HepG2 (cell line): Measurements from ENCODE around the gene PRKAG1. TPM values are rescaled to one million over a fixed set of nuclear protein-coding genes. Genes with fewer than 3 reads are reported as not detected.
A peak's percentile ranks its signal among the peaks of the same experiment; 100 is the strongest.

Experiments used
- ATF1 ChIP-seq: IDR thresholded peaks from 2 replicates; pipeline ENCODE4 v1.6.1; 2016; ENCODE audit warnings: mild to moderate bottlenecking, control low read depth
- KLF9 ChIP-seq: IDR thresholded peaks from 2 replicates; pipeline ENCODE4 v1.6.1; 2016; ENCODE audit warnings: low read depth
- MYNN ChIP-seq: sonication (generic); formaldehyde crosslinking; IDR thresholded peaks from 2 replicates; pipeline ENCODE4 v1.4.0; 2020; ENCODE audit warnings: mild to moderate bottlenecking, low read depth, missing genetic modification reagents
- NFIB ChIP-seq: sonication (generic); formaldehyde crosslinking; IDR thresholded peaks from 2 replicates; pipeline ENCODE4 v1.9.0; 2021; ENCODE audit warnings: missing genetic modification reagents, mild to moderate bottlenecking, borderline replicate concordance
- RBAK ChIP-seq: sonication (generic); formaldehyde crosslinking; IDR thresholded peaks from 2 replicates; pipeline ENCODE4 v1.5.1; 2020; ENCODE audit warnings: mild to moderate bottlenecking, missing genetic modification reagents
- SRY ChIP-seq: sonication (generic); formaldehyde crosslinking; IDR thresholded peaks from 2 replicates; pipeline ENCODE4 v1.8.0; 2022; ENCODE audit warnings: mild to moderate bottlenecking, missing genetic modification reagents
- XBP1 ChIP-seq: sonication (generic); formaldehyde crosslinking; IDR thresholded peaks from 2 replicates; pipeline ENCODE4 v1.5.0; 2020; ENCODE audit warnings: missing genetic modification reagents
- ZFP41 ChIP-seq: sonication (generic); formaldehyde crosslinking; IDR thresholded peaks from 2 replicates; pipeline ENCODE4 v1.4.0; 2020; ENCODE audit warnings: mild to moderate bottlenecking, missing genetic modification reagents, borderline replicate concordance
- ZMYM3 ChIP-seq: sonication (generic); formaldehyde crosslinking; IDR thresholded peaks from 2 replicates; pipeline ENCODE4 v1.5.1; 2020; ENCODE audit warnings: mild to moderate bottlenecking, missing genetic modification reagents
- polyA plus RNA-seq, 8 experiments: library from polyadenylated mRNA; depleted of rRNA in 3 of 8; stranded (reverse) in 7 of 8; unstranded in 1 of 8; fragments of >200 nt; fragmentation: Illumina TruSeq in 4 of 8; extraction: Trizol in 4 of 8; gene quantifications; 2 replicates each; pipeline versions ENCODE4 v1.2.1 to v1.2.3, GENCODE V29; 2011 to 2016; ENCODE audit warnings: low read depth in 4 of 8, missing spikeins in 1 of 8, mixed read lengths in 1 of 8; ENCODE audit not compliant: insufficient read depth in 1 of 8
- total RNA-seq, 5 experiments: library from RNA; depleted of rRNA; stranded (reverse); fragments of >200 nt; fragmentation: Illumina TruSeq; extraction: Trizol; gene quantifications; 2 replicates each; pipeline ENCODE4 v1.2.3, GENCODE V29; 2016; ENCODE audit warnings: low read depth in 1 of 5
- TF ChIP-seq, protein P1 (sequence below): sonication (generic); formaldehyde crosslinking; IDR thresholded peaks from 2 replicates; pipeline ENCODE4 v1.4.0; 2020; ENCODE audit warnings: mild to moderate bottlenecking, low read depth, missing genetic modification reagents
- TF ChIP-seq, protein P2 (sequence below): sonication (generic); formaldehyde crosslinking; IDR thresholded peaks from 2 replicates; pipeline ENCODE4 v1.4.0; 2020; ENCODE audit warnings: missing genetic modification reagents
- TF ChIP-seq, protein P3 (sequence below): sonication (generic); formaldehyde crosslinking; IDR thresholded peaks from 2 replicates; pipeline ENCODE4 v1.4.0; 2020; ENCODE audit warnings: mild to moderate bottlenecking, missing genetic modification reagents
- TF ChIP-seq, protein P4 (sequence below): sonication (generic); formaldehyde crosslinking; IDR thresholded peaks from 2 replicates; pipeline ENCODE4 v1.4.0; 2020; ENCODE audit warnings: missing genetic modification reagents
- TF ChIP-seq, protein P5 (sequence below): sonication (generic); formaldehyde crosslinking; IDR thresholded peaks from 2 replicates; pipeline ENCODE4 v1.8.0; 2022; ENCODE audit warnings: mild to moderate bottlenecking, missing genetic modification reagents; ENCODE audit not compliant: insufficient replicate concordance
- TF ChIP-seq, protein P6 (sequence below): sonication (generic); formaldehyde crosslinking; conservative IDR thresholded peaks from 2 replicates; pipeline ENCODE4 v1.8.1; 2023; ENCODE audit warnings: missing genetic modification reagents
- TF ChIP-seq, protein P7 (sequence below): sonication (generic); formaldehyde crosslinking; IDR thresholded peaks from 2 replicates; pipeline ENCODE4 v1.5.0; 2020; ENCODE audit warnings: mild to moderate bottlenecking, missing genetic modification reagents

PRKAG1 gene
- total and polyA plus RNA-seq, 2 of the 13 experiments (the other 11 are each of a cell fraction or from before 2014, with no cell fraction given), result 26.1 to 32.8 TPM

DNA sequence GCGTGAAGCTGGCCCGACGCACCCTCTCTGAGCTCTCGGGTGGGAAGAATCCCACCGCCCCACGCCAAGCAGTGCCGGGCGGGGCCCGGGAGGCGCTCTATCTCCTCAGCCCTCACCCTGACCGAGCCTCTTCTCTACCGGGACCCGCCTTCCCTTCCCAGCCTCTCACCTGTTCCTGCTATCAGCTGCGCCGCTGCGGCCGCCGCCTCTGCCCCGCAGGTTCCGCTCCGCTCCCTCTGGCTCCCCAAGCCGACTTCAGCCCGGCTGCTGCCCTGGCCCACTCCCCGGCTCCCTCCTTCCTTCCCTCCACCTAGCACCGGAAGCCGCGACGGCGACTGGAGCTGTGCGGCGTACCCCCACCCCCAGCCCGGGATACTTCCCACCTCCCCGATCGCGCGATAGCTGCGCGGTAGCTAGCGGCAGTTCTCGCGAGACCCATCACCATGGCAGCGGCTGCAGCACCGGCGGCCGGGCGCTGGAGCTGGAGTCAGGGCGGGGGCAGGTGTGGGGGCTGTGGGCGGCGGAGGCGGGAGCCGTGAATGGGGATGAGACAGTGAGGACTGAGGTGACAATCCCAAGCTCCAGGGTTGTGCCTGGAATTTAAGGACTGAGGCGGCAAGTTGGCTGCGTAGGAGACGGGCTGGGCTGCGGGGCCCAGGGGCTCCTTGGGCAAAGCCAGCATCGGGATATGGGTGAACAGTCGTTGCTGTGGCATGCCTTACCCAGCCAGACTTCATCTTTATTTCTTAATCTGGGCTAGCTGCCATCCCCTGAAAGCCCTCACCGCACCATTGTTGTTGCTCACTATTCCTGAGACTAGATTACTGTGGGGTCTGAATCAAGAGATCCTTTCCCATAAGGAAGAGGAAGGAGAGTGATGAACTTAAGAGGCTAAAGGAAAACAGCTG is 61.2 kb downstream of the PRKAG1 start, which contains the start of gene ARF3 (continued):
- TF ChIP-seq MYNN (CRISPR knock-in tag) (no peak), XBP1 (CRISPR knock-in tag) (no peak), ATF1 (no peak), NFIB (CRISPR knock-in tag) (no peak), ZMYM3 (no peak), ZFP41 (no peak), RBAK (no peak), KLF9 (CRISPR knock-in tag) (no peak), SRY (CRISPR knock-in tag) (0 out of 2 replicates have a peak, but pooled peaks have one; percentile 41)
- TF ChIP-seq, protein P1, sequence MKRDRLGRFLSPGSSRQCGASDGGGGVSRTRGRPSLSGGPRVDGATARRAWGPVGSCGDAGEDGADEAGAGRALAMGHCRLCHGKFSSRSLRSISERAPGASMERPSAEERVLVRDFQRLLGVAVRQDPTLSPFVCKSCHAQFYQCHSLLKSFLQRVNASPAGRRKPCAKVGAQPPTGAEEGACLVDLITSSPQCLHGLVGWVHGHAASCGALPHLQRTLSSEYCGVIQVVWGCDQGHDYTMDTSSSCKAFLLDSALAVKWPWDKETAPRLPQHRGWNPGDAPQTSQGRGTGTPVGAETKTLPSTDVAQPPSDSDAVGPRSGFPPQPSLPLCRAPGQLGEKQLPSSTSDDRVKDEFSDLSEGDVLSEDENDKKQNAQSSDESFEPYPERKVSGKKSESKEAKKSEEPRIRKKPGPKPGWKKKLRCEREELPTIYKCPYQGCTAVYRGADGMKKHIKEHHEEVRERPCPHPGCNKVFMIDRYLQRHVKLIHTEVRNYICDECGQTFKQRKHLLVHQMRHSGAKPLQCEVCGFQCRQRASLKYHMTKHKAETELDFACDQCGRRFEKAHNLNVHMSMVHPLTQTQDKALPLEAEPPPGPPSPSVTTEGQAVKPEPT (CRISPR knock-in tag), result peak; percentile 66; the same call in 1 of the 2 replicates
- TF ChIP-seq, protein P2, sequence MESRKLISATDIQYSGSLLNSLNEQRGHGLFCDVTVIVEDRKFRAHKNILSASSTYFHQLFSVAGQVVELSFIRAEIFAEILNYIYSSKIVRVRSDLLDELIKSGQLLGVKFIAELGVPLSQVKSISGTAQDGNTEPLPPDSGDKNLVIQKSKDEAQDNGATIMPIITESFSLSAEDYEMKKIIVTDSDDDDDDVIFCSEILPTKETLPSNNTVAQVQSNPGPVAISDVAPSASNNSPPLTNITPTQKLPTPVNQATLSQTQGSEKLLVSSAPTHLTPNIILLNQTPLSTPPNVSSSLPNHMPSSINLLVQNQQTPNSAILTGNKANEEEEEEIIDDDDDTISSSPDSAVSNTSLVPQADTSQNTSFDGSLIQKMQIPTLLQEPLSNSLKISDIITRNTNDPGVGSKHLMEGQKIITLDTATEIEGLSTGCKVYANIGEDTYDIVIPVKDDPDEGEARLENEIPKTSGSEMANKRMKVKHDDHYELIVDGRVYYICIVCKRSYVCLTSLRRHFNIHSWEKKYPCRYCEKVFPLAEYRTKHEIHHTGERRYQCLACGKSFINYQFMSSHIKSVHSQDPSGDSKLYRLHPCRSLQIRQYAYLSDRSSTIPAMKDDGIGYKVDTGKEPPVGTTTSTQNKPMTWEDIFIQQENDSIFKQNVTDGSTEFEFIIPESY (CRISPR knock-in tag), result no peak
- TF ChIP-seq, protein P3, sequence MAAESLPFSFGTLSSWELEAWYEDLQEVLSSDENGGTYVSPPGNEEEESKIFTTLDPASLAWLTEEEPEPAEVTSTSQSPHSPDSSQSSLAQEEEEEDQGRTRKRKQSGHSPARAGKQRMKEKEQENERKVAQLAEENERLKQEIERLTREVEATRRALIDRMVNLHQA (CRISPR knock-in tag), result no peak
- TF ChIP-seq, protein P4, sequence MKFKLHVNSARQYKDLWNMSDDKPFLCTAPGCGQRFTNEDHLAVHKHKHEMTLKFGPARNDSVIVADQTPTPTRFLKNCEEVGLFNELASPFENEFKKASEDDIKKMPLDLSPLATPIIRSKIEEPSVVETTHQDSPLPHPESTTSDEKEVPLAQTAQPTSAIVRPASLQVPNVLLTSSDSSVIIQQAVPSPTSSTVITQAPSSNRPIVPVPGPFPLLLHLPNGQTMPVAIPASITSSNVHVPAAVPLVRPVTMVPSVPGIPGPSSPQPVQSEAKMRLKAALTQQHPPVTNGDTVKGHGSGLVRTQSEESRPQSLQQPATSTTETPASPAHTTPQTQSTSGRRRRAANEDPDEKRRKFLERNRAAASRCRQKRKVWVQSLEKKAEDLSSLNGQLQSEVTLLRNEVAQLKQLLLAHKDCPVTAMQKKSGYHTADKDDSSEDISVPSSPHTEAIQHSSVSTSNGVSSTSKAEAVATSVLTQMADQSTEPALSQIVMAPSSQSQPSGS (CRISPR knock-in tag), result no peak
- TF ChIP-seq, protein P5, sequence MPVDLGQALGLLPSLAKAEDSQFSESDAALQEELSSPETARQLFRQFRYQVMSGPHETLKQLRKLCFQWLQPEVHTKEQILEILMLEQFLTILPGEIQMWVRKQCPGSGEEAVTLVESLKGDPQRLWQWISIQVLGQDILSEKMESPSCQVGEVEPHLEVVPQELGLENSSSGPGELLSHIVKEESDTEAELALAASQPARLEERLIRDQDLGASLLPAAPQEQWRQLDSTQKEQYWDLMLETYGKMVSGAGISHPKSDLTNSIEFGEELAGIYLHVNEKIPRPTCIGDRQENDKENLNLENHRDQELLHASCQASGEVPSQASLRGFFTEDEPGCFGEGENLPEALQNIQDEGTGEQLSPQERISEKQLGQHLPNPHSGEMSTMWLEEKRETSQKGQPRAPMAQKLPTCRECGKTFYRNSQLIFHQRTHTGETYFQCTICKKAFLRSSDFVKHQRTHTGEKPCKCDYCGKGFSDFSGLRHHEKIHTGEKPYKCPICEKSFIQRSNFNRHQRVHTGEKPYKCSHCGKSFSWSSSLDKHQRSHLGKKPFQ (CRISPR knock-in tag), result no peak
- TF ChIP-seq, protein P6, sequence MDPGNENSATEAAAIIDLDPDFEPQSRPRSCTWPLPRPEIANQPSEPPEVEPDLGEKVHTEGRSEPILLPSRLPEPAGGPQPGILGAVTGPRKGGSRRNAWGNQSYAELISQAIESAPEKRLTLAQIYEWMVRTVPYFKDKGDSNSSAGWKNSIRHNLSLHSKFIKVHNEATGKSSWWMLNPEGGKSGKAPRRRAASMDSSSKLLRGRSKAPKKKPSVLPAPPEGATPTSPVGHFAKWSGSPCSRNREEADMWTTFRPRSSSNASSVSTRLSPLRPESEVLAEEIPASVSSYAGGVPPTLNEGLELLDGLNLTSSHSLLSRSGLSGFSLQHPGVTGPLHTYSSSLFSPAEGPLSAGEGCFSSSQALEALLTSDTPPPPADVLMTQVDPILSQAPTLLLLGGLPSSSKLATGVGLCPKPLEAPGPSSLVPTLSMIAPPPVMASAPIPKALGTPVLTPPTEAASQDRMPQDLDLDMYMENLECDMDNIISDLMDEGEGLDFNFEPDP, result no peak
- TF ChIP-seq, protein P7, sequence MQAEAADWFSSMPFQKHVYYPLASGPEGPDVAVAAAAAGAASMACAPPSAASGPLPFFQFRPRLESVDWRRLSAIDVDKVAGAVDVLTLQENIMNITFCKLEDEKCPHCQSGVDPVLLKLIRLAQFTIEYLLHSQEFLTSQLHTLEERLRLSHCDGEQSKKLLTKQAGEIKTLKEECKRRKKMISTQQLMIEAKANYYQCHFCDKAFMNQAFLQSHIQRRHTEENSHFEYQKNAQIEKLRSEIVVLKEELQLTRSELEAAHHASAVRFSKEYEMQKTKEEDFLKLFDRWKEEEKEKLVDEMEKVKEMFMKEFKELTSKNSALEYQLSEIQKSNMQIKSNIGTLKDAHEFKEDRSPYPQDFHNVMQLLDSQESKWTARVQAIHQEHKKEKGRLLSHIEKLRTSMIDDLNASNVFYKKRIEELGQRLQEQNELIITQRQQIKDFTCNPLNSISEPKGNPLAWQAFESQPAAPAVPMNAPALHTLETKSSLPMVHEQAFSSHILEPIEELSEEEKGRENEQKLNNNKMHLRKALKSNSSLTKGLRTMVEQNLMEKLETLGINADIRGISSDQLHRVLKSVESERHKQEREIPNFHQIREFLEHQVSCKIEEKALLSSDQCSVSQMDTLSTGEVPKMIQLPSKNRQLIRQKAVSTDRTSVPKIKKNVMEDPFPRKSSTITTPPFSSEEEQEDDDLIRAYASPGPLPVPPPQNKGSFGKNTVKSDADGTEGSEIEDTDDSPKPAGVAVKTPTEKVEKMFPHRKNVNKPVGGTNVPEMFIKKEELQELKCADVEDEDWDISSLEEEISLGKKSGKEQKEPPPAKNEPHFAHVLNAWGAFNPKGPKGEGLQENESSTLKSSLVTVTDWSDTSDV, result no peak
